HL-60 (cell line): ENCODE results near the gene TTLL11.

Source experiments
- DNase-seq, 2 experiments: peaks; one replicate each; pipeline ENCODE4 v3.0.0-alpha.2; 2010 to 2020; ENCODE audit warnings: low read depth in 1 of 2, low spot score in 1 of 2
- H3K27ac ChIP-seq: fragments of 250-450 bp; sonication (Bioruptor Pico); replicated peaks from 2 replicates; pipeline ENCODE4 v1.5.1; 2020; ENCODE audit warnings: mild to moderate bottlenecking, moderate library complexity
- H3K27me3 ChIP-seq: fragments of 250-450 bp; sonication (Bioruptor Pico); 2 replicates; pipeline ENCODE4 v1.5.1; 2021; ENCODE audit warnings: mild to moderate bottlenecking, moderate library complexity; ENCODE audit not compliant: insufficient read depth, poor library complexity, severe bottlenecking
- H3K4me3 ChIP-seq: replicated peaks from 2 replicates; pipeline ENCODE4 v1.5.1; 2011; ENCODE audit warnings: mild to moderate bottlenecking, control low read depth, low read length; ENCODE audit not compliant: insufficient read depth
- CTCF ChIP-seq: IDR thresholded peaks from one replicate; pipeline ENCODE4 v1.5.1; 2011; ENCODE audit warnings: low read length, control low read depth, inconsistent platforms; ENCODE audit not compliant: insufficient read depth
- GABPA ChIP-seq: IDR thresholded peaks from 2 replicates; pipeline ENCODE4 v1.6.1; 2012; ENCODE audit warnings: low read depth
- POLR2AphosphoS5 ChIP-seq: IDR thresholded peaks from 2 replicates; pipeline ENCODE4 v1.6.1; 2012; ENCODE audit warnings: low read depth
- REST ChIP-seq: IDR thresholded peaks from 2 replicates; pipeline ENCODE4 v1.6.1; 2012; ENCODE audit warnings: low read depth; ENCODE audit not compliant: insufficient replicate concordance
- SPI1 ChIP-seq: IDR thresholded peaks from 2 replicates; pipeline ENCODE4 v1.6.1; 2012; ENCODE audit warnings: low read depth, mild to moderate bottlenecking, borderline replicate concordance

TTLL11 gene

GRCh38 chr9:121774715-121775613 lies 318.1 kb downstream of the TTLL11 start:
- TF ChIP-seq SPI1 (no peak), CTCF (no peak), REST (no peak), POLR2AphosphoS5 (no peak), GABPA (no peak)
- H3K27ac ChIP-seq, result no peak overlapping the region
- DNase-seq, result no peak

GRCh38 chr9:121773954-121774714 lies 319.0 kb downstream of the TTLL11 start:
- no peak overlapping the region for H3K4me3 ChIP-seq
- no peak for DNase-seq
- H3K27ac ChIP-seq, result no peak overlapping the region
- peaks cover 4% of the 10 kb centered on the region for H3K27me3 ChIP-seq
- TF ChIP-seq REST (no peak), CTCF (no peak), POLR2AphosphoS5 (no peak), SPI1 (no peak), GABPA (no peak)

More at GRCh38 chr9:121774715-121775613, 318.1 kb downstream of the TTLL11 start:
- H3K27me3 ChIP-seq, result peaks cover 4% of the 10 kb centered on the region
- no peak overlapping the region for H3K4me3 ChIP-seq

- Histone ChIP-seq H3K27ac (no peak overlapping the region), H3K27me3 (peaks cover 4% of the 10 kb centered on the region), H3K4me3 (no peak overlapping the region)
- TF ChIP-seq SPI1, result no peak
- TF ChIP-seq CTCF, result no peak
- TF ChIP-seq GABPA, result no peak
- no peak for TF ChIP-seq REST
- DNase-seq, result no peak
Measured at GRCh38 chr9:121773286-121773953, 319.7 kb downstream of the TTLL11 start.
